ENCODE data around the gene PFN4.
"Not testable (repeated sequence)": the region's sequence is repeated elsewhere in the genome, so short reads cannot be mapped to it uniquely, and the experiment has no call there.

PFN4 gene

DNA sequence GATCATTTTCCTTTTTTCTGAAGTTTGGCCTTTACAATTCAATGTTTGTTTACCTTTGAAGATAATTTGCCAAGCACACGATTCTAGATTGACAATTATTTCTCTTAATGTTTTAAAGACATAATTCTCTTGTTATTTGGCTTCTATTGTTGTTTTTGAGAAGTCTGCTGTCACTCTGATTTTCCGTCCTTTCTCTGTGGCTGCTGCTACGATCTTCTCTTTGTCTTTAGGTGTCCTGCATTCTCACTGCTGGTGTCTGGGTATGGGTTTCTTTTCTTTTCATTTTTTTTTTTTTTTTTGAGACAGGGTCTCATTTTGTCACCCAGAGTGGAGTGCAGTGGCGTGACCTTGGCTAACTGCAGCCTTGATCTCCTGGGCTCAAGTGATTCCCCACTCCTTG is 36.6 kb upstream of the PFN4 start:
- no peak for DNase-seq (ENCODE audit: low spot score)
- TF ChIP-seq, protein P1, sequence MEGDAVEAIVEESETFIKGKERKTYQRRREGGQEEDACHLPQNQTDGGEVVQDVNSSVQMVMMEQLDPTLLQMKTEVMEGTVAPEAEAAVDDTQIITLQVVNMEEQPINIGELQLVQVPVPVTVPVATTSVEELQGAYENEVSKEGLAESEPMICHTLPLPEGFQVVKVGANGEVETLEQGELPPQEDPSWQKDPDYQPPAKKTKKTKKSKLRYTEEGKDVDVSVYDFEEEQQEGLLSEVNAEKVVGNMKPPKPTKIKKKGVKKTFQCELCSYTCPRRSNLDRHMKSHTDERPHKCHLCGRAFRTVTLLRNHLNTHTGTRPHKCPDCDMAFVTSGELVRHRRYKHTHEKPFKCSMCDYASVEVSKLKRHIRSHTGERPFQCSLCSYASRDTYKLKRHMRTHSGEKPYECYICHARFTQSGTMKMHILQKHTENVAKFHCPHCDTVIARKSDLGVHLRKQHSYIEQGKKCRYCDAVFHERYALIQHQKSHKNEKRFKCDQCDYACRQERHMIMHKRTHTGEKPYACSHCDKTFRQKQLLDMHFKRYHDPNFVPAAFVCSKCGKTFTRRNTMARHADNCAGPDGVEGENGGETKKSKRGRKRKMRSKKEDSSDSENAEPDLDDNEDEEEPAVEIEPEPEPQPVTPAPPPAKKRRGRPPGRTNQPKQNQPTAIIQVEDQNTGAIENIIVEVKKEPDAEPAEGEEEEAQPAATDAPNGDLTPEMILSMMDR (IDR thresholded peaks at IDR 0.05; ENCODE audit: extremely low read depth, missing control alignments), result no peak

DNA sequence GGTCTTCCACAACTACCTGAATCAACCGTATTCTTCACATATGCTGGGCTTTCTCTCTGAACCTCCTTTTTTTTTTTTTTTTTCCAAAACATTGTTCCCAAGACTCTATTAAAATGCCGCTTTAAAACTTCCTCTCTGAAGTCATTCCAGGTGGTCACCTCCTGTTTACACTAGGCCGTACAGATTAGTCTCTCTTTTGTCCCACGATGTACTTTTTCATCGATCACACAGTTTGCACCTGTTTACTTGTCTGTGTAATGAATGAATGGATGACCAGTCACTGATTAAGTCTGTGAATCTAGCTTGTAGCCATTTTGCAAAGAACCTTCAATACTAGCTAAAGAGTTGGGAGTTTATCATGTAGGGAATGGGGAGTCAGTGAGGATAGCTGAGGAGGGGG is 35.0 kb upstream of the PFN4 start:
- no peak for DNase-seq (ENCODE audit: low spot score)
- TF ChIP-seq, protein P1 (IDR thresholded peaks at IDR 0.05; ENCODE audit: extremely low read depth, missing control alignments), result no peak

DNA sequence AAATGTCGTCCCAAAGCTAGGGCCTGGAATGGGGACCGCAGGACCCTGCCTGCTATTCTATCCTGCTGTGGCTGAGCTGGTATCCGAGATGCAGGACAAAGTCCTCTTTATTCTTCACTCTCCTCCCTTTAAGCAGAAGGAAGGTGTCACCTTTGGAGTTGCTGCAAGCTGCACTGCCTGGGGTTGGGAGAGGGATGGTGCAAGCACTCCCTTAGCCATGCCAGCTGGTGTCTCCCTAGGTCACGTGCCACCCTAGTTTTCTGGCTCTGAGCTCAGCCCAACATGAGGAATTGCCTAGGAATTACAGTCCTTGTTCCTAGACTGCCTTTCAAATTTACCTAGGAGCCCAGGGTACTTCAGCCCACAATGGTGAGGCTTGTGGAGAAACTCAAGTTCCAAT is 30.3 kb upstream of the PFN4 start:
- TF ChIP-seq, protein P1 (IDR thresholded peaks at IDR 0.05; ENCODE audit: extremely low read depth, missing control alignments), result no peak
- no peak for DNase-seq (ENCODE audit: low spot score)

DNA sequence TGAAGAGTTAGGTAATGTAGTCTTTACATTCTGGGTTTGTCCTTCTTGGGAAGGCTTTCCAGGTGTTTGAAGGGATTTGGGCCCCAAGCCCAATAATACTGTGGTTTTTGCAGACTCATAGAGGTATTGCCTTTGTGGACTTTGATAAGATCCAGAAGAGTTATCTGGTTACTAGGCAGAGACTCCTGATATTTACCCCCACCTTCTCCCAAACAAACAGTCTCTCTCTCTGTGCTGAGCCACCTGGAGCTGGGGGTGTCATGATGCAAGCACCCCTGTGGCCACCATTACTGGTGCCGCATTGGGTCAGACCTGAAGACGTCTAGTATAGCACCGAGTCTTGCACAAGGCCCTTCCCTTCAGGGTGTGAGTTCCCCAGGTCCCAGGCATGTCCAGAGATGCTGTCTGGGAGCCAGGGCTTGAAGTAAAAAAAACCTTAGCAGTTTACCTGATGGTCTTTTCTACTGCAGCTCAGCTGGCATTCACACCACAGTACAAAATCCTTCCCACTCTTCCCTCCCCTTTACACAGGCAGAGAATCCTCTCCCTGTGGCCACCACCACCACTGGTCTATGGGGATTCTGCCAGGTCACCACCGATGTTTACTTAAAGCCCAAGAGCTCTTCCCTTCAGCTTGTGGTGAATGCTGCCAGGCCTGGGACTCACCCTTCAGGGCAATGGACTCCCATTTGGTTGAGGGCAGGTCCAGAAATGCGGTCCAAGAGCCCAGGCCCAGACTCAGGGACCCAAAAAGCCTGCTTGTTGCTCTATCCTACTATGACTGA is 29.5 kb upstream of the PFN4 start:
- no peak for DNase-seq (ENCODE audit: low spot score)
- TF ChIP-seq, protein P1 (IDR thresholded peaks at IDR 0.05; ENCODE audit: extremely low read depth, missing control alignments), result no peak

DNA sequence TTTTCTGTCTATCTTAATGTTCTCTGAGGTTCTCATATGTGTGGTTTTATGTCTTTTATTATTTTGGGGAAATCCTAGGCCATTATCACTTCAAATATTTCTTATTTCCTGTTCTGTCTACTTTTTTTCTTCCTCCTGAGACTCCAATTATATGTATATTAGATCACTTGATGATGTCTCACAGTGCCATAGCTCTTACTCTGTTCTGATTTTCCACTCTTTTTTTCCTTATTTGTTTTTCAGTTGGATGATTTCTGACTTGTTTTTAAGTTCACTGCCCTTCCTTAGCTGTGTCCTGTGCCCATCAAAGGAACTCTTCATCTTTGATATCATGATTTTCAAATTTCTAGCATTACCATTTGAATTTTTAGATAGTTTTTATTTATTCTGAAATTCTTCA is 24.2 kb upstream of the PFN4 start:
- DNase-seq (ENCODE audit: low spot score), result no peak
- TF ChIP-seq, protein P1 (IDR thresholded peaks at IDR 0.05; ENCODE audit: extremely low read depth, missing control alignments), result no peak

DNA sequence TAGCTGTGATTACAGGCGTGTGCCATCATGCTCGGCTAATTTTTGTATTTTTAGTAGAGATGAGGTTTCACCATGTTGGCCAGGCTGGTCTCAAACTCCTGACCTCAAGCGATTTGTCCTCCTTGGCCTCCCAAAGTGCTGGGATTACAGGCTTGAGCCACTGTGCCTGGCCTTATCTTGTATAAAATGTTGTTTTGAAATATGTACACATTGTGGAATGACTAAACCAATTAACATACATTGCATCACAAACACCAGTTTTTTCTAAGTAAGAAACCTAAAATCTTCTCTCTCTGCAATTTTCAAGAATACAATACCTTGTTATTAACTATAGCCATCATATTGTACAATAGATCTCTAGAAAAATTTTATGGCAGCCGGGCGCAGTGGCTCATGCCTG is 17.2 kb upstream of the PFN4 start:
- not testable (repeated sequence) for DNase-seq (ENCODE audit: low spot score)

DNA sequence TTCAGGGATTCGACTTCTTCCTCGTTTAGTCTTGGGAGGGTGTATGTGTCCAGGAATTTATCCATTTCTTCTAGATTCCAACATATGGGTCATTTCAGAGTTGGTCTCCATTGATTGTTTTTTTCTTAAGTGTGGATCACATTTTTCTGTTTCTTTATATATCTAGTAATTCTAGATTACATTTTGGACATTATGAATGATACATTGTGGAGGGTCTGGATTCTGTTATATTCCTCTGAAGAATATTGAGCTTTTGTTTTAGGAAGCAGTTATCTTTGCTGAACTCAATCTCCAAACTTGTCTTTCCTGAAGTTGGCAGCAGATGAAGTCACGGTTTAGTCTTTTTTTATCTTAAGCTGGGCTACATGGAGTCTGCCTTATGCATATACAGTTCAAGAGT is 9.4 kb upstream of the PFN4 start:
- no peak for DNase-seq (ENCODE audit: low spot score)
- TF ChIP-seq, protein P1 (IDR thresholded peaks at IDR 0.05; ENCODE audit: extremely low read depth, missing control alignments), result no peak

DNA sequence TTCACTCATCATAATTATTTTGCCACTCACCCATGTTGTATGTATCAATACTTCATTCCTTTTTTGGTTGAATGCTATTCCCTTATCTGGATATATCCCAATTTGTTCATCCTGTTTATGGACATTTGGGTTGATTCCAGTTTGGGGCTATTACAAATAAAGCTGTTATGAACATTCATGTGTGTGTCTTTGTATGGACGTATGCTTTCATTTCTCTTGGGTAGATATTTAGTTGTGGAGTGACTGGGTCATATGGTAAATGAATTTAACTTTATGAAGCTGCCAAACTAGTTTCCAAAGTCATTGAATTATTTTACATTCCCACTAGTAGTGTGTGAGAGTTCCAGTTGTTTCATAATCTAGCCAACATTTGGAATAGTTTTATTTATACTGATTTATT is 2.8 kb upstream of the PFN4 start:
- TF ChIP-seq, protein P1 (IDR thresholded peaks at IDR 0.05; ENCODE audit: extremely low read depth, missing control alignments), result no peak
- DNase-seq (ENCODE audit: low spot score), result no peak
